Measurements from ENCODE around the gene TIPARP.

Gene TIPARP

GRCh38 chr3:156674046-156674910 lies at the start of gene TIPARP:
TIPARP (plus strand) TSS chr3:156674590; CDS start chr3:156677698, 3,108 bp downstream.
- peak; percentile 91 to 99 (median 97) for DNase-seq

- no peak for DNase-seq
Observed at GRCh38 chr3:156626104-156626503, 48.3 kb upstream of the TIPARP start.

GRCh38 chr3:156627946-156628569 lies 46.3 kb upstream of the TIPARP start:
- no peak for DNase-seq

DNA sequence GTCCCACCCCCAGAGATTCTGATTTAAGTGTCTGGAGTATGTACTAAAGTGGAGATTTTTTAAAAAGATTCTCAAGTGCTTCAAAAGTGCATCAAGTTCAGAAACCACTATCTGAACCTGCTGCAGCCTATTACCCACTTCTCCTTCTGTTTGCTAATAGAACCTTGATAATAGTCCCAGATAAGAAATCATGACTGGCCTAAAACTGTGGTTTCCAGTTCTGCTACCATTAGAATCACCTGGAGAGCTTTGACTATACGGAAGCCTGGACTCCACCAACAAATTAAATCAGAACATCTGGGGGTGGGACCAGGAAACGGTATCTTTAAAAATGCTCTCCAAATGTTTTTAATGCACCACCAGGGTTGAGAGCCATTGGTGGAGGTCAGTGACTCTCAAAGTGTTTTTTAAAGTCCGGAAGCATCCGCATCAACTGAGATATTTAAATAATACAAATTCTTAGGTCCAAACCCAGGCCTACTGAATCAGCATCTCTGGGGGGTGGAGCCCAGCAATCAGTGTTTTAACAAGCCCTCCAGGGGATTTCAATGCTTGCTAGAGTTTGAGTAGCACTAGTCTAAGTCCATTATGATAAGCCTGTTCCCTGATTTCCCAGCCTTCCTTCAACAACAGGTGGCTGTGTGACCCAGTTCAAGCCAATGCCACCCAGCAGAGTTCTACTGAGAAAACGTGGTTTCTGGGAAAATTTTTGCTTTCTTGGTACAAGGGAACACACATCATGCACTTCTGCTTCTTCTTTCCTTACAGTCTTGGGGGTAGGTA lies 45.4 kb upstream of the TIPARP start:
- DNase-seq: no peak

- DNase-seq: no peak
Observed at GRCh38 chr3:156630081-156630772, 44.2 kb upstream of the TIPARP start.

- DNase-seq: no peak
Observed at GRCh38 chr3:156630773-156631093, 43.7 kb upstream of the TIPARP start.

- no peak for DNase-seq
Observed at GRCh38 chr3:156631323-156631722, 43.1 kb upstream of the TIPARP start.

- no peak for DNase-seq
Observed at GRCh38 chr3:156632601-156633000, 41.8 kb upstream of the TIPARP start.

DNA sequence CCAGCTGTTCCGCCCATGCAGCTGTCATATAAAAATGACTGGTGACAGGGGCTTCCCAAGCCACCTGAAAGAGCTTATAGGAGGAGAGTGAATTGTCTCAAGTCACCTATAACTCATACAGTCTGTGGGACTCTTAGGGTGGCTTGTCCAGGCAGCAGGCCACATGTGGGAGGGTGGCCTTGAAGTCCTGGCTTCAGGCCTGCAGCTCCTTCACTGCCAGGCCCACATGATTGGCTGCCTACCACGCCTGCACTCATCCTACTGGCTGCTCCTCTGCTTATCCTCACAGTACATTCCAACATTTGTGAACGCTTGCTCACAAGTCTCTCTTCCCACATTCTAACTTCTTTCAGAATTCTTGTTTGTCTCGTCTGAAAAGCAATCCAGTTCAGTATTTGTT lies 41.1 kb upstream of the TIPARP start:
- DNase-seq: peak in 6 of 56 donors; percentile 2 to 36 (median 7)

DNA sequence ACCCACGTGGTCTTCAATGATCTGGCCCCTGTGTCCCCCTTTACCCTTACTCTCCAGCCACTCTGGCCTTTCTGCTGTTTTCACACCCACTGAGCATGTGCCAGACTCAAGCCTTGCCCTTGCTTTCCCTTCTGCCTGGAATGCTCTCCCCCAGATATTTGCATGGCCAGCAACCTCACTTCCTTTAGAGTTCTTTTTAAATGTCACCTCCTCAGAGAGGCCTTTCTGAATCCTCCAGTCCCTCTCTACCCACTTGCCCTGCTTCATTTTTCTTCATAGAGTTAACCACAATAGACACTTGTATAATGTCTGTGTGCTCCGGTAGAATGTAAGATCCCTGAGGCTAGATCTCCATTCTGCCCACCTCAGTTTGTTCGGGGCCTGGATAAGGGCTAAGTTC lies 39.4 kb upstream of the TIPARP start:
- no peak for DNase-seq

DNA sequence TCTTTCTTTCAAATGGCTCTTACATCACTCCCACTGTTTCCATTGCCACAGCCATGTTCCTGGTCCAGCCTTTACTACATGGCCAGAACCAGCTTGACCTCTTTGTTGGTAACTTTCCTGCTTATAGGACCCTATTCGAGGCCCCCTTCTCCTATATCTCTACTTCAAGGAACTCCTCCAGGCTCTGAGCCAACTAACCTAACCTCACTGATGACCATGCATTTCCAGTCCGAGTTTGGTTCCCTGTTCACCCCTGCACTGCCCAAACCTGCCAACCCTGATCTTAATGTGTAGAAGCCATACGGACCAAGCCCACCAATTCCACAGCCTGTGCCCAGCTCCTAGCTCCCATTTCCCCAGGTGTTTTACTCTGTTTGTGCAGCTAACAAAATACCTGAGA lies 38.4 kb upstream of the TIPARP start:
- DNase-seq: no peak

DNA sequence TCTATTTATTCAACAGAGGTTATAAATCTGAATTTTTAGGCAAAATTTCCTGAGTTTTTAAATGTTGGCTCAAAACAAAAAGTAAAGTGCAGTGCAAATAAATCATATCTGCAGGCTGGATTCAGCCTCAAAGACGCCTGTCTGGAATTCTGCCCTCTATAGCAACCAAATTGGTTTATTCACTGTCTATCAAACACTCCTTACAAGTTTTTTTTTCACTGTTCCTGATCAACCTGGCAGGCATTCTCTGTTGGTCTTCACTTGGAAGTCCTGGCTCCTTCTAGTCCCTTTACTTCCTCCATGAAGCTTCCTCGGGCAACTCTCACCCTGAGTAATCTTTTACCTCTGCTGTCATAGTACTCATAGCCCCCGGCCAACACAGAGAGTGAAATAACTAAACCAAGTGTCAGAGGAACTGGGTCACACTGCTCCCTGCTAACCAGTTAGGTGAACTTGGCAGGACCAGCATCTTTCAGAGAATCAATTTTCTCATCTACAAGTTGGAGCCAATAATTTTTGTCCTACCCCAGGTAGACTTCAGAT lies 36.8 kb upstream of the TIPARP start:
- DNase-seq: no peak

GRCh38 chr3:156638271-156638670 lies 36.1 kb upstream of the TIPARP start:
- no peak for DNase-seq

DNA sequence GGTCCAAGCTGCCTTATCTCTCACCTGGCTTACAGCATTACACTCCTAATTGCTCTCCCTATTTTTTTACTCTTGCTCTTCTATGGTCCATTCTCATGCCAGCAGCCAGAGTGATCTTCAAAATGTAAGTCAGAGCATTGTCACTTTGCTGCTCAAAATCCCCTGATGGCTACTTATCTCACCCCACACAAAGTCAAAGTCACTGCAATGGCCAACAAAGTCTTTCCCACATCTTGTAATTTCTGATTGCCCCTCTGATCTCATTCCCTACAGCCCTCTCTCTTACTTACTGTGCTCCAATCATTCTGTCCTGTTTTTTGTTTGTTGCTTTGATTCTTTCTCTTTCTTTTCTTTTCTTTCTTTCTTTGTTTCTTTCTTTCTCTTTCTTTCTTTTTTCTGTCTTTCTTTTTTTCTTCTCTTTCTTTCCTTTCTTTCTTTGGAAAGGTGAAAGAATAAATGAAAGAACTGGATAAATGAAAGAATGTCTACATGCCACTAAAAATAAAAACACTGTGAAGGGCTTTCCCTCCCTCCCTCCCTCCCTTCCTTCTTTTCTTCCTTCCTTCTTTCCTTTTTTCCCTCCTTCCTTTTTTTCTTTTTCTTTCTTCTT lies 34.9 kb upstream of the TIPARP start:
- no peak for DNase-seq

- no peak for DNase-seq
Observed at GRCh38 chr3:156641618-156641975, 32.8 kb upstream of the TIPARP start.

GRCh38 chr3:156642750-156643728 lies 31.4 kb upstream of the TIPARP start:
- DNase-seq: peak in 20 of 56 donors; percentile 6 to 51 (median 28)

- peak in 12 of 56 donors; percentile 6 to 41 (median 23) for DNase-seq
Observed at GRCh38 chr3:156643729-156644389, 30.5 kb upstream of the TIPARP start.

DNA sequence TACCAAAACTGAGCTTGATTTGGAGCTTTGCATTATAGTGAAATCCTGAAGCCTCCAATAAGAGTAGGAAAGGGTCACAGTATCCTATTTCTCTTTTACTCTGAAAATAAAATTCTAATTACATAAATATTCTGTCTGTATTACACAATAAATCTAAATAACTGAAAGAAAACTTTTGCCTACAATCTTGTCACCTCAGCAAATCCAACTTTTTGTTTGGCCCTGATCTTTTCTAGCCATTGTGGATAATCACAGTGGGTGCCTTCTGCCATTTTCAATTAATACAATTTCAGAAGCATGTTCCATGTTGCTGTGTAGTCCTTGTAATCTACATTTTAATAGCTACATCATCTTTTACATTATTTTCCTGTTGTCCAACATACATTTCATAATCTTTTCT lies 29.4 kb upstream of the TIPARP start:
- DNase-seq: no peak

DNA sequence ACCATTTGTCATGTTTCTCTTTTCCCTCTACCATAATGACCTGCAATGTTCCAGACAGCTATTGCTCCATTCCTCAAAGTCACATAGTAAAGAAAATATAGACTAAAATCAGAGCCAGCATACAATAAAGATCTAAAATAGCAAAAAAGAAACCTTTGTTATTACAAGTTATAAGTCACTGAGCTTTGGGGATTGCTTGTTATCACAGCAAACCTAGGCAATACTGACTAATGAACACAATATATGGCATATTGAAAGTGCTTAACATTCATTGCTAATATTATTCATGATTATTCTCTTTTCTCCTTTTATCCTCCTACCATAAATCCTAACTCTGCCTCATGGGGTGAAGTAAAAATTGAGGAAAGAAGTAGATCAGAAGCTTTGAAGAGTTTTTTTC lies 27.4 kb upstream of the TIPARP start:
- DNase-seq: no peak
